Measurements from ENCODE around the gene ASMTL. TPM values are rescaled to one million over a fixed set of nuclear protein-coding genes. Genes with fewer than 3 reads are reported as not detected.
A peak's percentile ranks its signal among the peaks of the same experiment; 100 is the strongest.
"Not testable (repeated sequence)": the region's sequence is repeated elsewhere in the genome, so short reads cannot be mapped to it uniquely, and the experiment has no call there.

ASMTL gene
- total RNA-seq, 1 donor from 2014 or later = 31.7 TPM

DNA sequence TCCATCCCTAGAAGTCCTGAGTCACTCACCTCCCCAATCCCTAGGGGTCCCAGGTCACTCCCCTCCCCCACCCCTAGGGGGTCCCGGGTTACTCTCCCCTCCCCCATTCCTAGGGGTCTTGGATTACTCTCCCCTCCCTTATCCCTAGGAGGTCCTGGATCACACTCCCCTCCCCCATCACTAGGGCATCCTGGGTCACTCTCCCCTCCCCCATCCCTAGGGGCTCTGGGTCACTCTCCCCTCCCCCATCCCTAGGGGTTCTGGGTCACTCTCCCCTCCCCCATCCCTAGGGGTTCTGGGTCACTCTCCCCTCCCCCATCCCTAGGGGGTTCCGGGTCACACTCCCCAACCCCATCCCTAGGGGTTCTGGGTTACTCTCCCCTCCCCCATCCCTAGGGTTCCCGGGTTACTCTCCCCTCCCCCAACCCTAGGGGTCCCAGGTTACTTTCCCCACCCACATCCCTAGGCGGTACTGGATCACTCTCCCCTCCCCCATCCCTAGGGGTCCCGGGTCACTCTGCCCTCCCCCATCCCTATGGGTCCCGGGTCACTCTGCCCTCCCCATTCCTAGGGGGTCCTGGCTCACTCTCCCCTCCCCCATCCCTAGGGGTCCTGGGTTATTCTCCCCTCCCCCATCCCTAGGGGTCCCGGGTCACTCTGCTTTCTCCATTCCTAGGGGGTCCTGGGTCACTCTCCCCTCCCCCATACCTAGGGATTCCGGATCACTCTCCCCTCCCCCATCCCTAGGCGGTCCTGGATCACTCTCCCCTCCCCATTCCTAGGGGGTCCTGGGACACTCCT, 2.1 kb downstream of the ASMTL start:
- H3K36me3 ChIP-seq = no peaks in the 10 kb centered on the region
- H3K27ac ChIP-seq = no peak overlapping the region
- peaks cover 25% of the 10 kb centered on the region for H3K4me1 ChIP-seq
- H3K4me3 ChIP-seq = no peak overlapping the region
- intact Hi-C loops (cut with DNase I) = loop anchor here (2.0 to 10.0 kb wide), 2 partner anchors 58 to 144 kb away; partner anchors contain the start of genes AKAP17A and SLC25A6
- TF ChIP-seq, protein P1, sequence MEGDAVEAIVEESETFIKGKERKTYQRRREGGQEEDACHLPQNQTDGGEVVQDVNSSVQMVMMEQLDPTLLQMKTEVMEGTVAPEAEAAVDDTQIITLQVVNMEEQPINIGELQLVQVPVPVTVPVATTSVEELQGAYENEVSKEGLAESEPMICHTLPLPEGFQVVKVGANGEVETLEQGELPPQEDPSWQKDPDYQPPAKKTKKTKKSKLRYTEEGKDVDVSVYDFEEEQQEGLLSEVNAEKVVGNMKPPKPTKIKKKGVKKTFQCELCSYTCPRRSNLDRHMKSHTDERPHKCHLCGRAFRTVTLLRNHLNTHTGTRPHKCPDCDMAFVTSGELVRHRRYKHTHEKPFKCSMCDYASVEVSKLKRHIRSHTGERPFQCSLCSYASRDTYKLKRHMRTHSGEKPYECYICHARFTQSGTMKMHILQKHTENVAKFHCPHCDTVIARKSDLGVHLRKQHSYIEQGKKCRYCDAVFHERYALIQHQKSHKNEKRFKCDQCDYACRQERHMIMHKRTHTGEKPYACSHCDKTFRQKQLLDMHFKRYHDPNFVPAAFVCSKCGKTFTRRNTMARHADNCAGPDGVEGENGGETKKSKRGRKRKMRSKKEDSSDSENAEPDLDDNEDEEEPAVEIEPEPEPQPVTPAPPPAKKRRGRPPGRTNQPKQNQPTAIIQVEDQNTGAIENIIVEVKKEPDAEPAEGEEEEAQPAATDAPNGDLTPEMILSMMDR (IDR thresholded peaks at IDR 0.05) = no peak
- no peak for TF ChIP-seq POLR2A (IDR thresholded peaks at IDR 0.05)
- TF ChIP-seq POLR2AphosphoS5 (IDR thresholded peaks at IDR 0.05; ENCODE audit: insufficient read depth in 1 of 2, low read depth in 1 of 2) = no peak
- DNase-seq (ENCODE audit: extremely low spot score in 2 of 2) = peak; percentile 52 to 76
- H3K9me3 ChIP-seq = no peaks in the 10 kb centered on the region
- no peaks in the 10 kb centered on the region for H3K27me3 ChIP-seq

- peak; percentile 25 to 60 for DNase-seq (ENCODE audit: extremely low spot score in 2 of 2)
- Histone ChIP-seq H3K9me3 (no peaks in the 10 kb centered on the region), H3K4me3 (no peak overlapping the region), H3K36me3 (no peaks in the 10 kb centered on the region), H3K27ac (no peak overlapping the region), H3K27me3 (no peaks in the 10 kb centered on the region), H3K4me1 (peaks cover 25% of the 10 kb centered on the region)
- intact Hi-C loops (cut with DNase I) = loop anchor here (2.0 to 10.0 kb wide), 2 partner anchors 57 to 145 kb away; partner anchors contain the start of genes AKAP17A and SLC25A6
- no peak for TF ChIP-seq POLR2A (IDR thresholded peaks at IDR 0.05)
These were observed 2.9 kb downstream of the ASMTL start for GRCh38 chrX:1449823-1450149.

- H3K27ac ChIP-seq = no peak overlapping the region
- DNase-seq (ENCODE audit: extremely low spot score in 2 of 2) = peak; percentile 70 to 76
- peaks cover 25% of the 10 kb centered on the region for H3K4me1 ChIP-seq
- H3K36me3 ChIP-seq = no peaks in the 10 kb centered on the region
- intact Hi-C loops (cut with DNase I) = no loop called here
- H3K9me3 ChIP-seq = no peaks in the 10 kb centered on the region
- TF ChIP-seq POLR2AphosphoS5 (IDR thresholded peaks at IDR 0.05; ENCODE audit: insufficient read depth in 1 of 2, low read depth in 1 of 2) (no peak), POLR2A (IDR thresholded peaks at IDR 0.05) (no peak)
- TF ChIP-seq, protein P1 (IDR thresholded peaks at IDR 0.05) = no peak
- no peak overlapping the region for H3K4me3 ChIP-seq
- H3K27me3 ChIP-seq = no peaks in the 10 kb centered on the region
These were observed 3.5 kb downstream of the ASMTL start for GRCh38 chrX:1449036-1449822.

DNA sequence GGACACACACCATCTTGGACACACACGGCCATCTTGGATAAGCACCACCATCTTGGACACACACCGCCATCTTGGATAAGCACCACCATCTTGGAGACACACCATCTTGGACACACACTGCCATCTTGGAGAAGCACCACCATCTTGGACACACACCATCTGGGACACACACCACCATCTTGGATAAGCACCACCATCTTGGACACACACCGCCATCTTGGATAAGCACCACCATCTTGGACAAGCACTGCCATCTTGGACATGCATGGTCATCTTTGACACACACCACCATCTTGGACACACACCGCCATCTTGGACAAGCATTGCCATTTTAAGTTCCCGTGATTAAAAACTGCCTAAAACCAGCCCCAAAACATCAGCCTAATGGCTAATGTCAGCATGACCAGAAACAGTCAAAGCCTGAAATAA, 4.1 kb downstream of the ASMTL start:
- peaks cover 25% of the 10 kb centered on the region for H3K4me1 ChIP-seq
- H3K27ac ChIP-seq; H3K36me3 ChIP-seq; H3K9me3 ChIP-seq; H3K27me3 ChIP-seq; H3K4me3 ChIP-seq; intact Hi-C loops (cut with DNase I): not testable (repeated sequence)
- DNase-seq (ENCODE audit: extremely low spot score in 2 of 2) = peak; percentile 54 to 74

GRCh38 chrX:1447969-1448572, 4.6 kb downstream of the ASMTL start:
- H3K36me3 ChIP-seq; intact Hi-C loops (cut with DNase I); H3K27me3 ChIP-seq; H3K4me3 ChIP-seq; H3K27ac ChIP-seq; H3K9me3 ChIP-seq: not testable (repeated sequence)
- DNase-seq (ENCODE audit: extremely low spot score in 2 of 2) = peak; percentile 40 to 64
- H3K4me1 ChIP-seq = peaks cover 25% of the 10 kb centered on the region

- intact Hi-C loops (cut with DNase I); H3K9me3 ChIP-seq: not testable (repeated sequence)
- peak in 1 of 2 donors; percentile 29 for DNase-seq (ENCODE audit: extremely low spot score in 2 of 2)
These were observed 5.4 kb downstream of the ASMTL start for GRCh38 chrX:1446984-1447968.

More at GRCh38 chrX:1446984-1447968, 5.4 kb downstream of the ASMTL start:
- not testable (repeated sequence) for H3K27ac ChIP-seq, H3K36me3 ChIP-seq, H3K27me3 ChIP-seq, H3K4me3 ChIP-seq
- peaks cover 24% of the 10 kb centered on the region for H3K4me1 ChIP-seq

Data from vagina (tissue), 2 donors.